ENCODE measurements around the gene IVL. TPM values are rescaled to one million over a fixed set of nuclear protein-coding genes. Genes with fewer than 3 reads are reported as not detected.

IVL gene
- total RNA-seq, 2 experiments from 2014 or later: not detected

GRCh38 chr1:152878042-152878441, 30.3 kb upstream of the IVL start, which contains the start of gene SMCP:
Gene SMCP (plus strand): TSS chr1:152878322. CDS start chr1:152884423, 6,101 bp downstream.
- H3K4me1 Mint-ChIP-seq (ENCODE audit: low read depth): no peaks in the 10 kb centered on the region
- no peak within 1 kb of the TSS for H3K27ac Mint-ChIP-seq
- no peak for ATAC-seq
- no peaks in the 10 kb centered on the region for H3K36me3 Mint-ChIP-seq (ENCODE audit: low read depth)
- H3K27me3 Mint-ChIP-seq (ENCODE audit: low read depth): peaks cover 5% of the 10 kb centered on the region
- no peak for DNase-seq
- ChIA-PET POLR2A (no interaction called here), CTCF (interaction anchor here (1.0 to 1.7 kb wide), 4 partner anchors 7 to 344 kb away, joined by 3 to 4 read pairs (median 3); no protein-coding TSS in a partner anchor)
- H3K9me3 Mint-ChIP-seq (ENCODE audit: insufficient read depth): no peaks in the 10 kb centered on the region
- H3K4me3 Mint-ChIP-seq: no peak within 1 kb of the TSS

- ChIA-PET POLR2A (no interaction called here), CTCF (interaction anchor here (1.2 kb wide), 1 partner anchor 9 kb away, joined by 3 read pairs; no protein-coding TSS in a partner anchor)
- DNase-seq (no peak), ATAC-seq (no peak)
- H3K27ac Mint-ChIP-seq: no peak overlapping the region
- H3K27me3 Mint-ChIP-seq (ENCODE audit: low read depth): peaks cover 5% of the 10 kb centered on the region
- H3K9me3 Mint-ChIP-seq (ENCODE audit: insufficient read depth): no peaks in the 10 kb centered on the region
- no peaks in the 10 kb centered on the region for H3K36me3 Mint-ChIP-seq (ENCODE audit: low read depth)
- no peaks in the 10 kb centered on the region for H3K4me1 Mint-ChIP-seq (ENCODE audit: low read depth)
- no peak overlapping the region for H3K4me3 Mint-ChIP-seq
Measured at GRCh38 chr1:152879559-152880198, 28.7 kb upstream of the IVL start.

GRCh38 chr1:152880316-152880715, 28.0 kb upstream of the IVL start:
- ChIA-PET POLR2A (no interaction called here), CTCF (no interaction called here)
- no peak overlapping the region for H3K27ac Mint-ChIP-seq
- H3K36me3 Mint-ChIP-seq (ENCODE audit: low read depth): no peaks in the 10 kb centered on the region
- DNase-seq (no peak), ATAC-seq (no peak)
- H3K27me3 Mint-ChIP-seq (ENCODE audit: low read depth): peaks cover 2% of the 10 kb centered on the region
- H3K9me3 Mint-ChIP-seq (ENCODE audit: insufficient read depth): no peaks in the 10 kb centered on the region
- no peaks in the 10 kb centered on the region for H3K4me1 Mint-ChIP-seq (ENCODE audit: low read depth)
- no peak overlapping the region for H3K4me3 Mint-ChIP-seq

- no peak overlapping the region for H3K4me3 Mint-ChIP-seq
- POLR2A ChIA-PET: no interaction called here
- no peaks in the 10 kb centered on the region for H3K4me1 Mint-ChIP-seq (ENCODE audit: low read depth)
- no peaks in the 10 kb centered on the region for H3K36me3 Mint-ChIP-seq (ENCODE audit: low read depth)
- H3K9me3 Mint-ChIP-seq (ENCODE audit: insufficient read depth): no peaks in the 10 kb centered on the region
- ATAC-seq (no peak), DNase-seq (no peak)
- H3K27ac Mint-ChIP-seq: no peak overlapping the region
- H3K27me3 Mint-ChIP-seq (ENCODE audit: low read depth): no peaks in the 10 kb centered on the region
- CTCF ChIA-PET: no interaction called here
Measured at GRCh38 chr1:152880907-152881306, 27.4 kb upstream of the IVL start.

- no peak for DNase-seq
- Mint-ChIP-seq H3K36me3 (ENCODE audit: low read depth) (no peaks in the 10 kb centered on the region), H3K4me1 (ENCODE audit: low read depth) (no peaks in the 10 kb centered on the region), H3K9me3 (ENCODE audit: insufficient read depth) (no peaks in the 10 kb centered on the region), H3K4me3 (no peak overlapping the region), H3K27me3 (ENCODE audit: low read depth) (peaks cover 5% of the 10 kb centered on the region), H3K27ac (no peak overlapping the region)
- no peak for ATAC-seq
- ChIA-PET POLR2A (no interaction called here), CTCF (interaction anchor here (0.8 kb wide), 1 partner anchor 14 kb away, joined by 3 read pairs; no protein-coding TSS in a partner anchor)
Measured at GRCh38 chr1:152884085-152884484, 24.3 kb upstream of the IVL start.

- no peak overlapping the region for H3K4me3 Mint-ChIP-seq
- H3K27ac Mint-ChIP-seq: no peak overlapping the region
- H3K4me1 Mint-ChIP-seq (ENCODE audit: low read depth): no peaks in the 10 kb centered on the region
- no peaks in the 10 kb centered on the region for H3K9me3 Mint-ChIP-seq (ENCODE audit: insufficient read depth)
- DNase-seq (no peak), ATAC-seq (no peak)
- peaks cover 5% of the 10 kb centered on the region for H3K27me3 Mint-ChIP-seq (ENCODE audit: low read depth)
- CTCF ChIA-PET: no interaction called here
- no peaks in the 10 kb centered on the region for H3K36me3 Mint-ChIP-seq (ENCODE audit: low read depth)
- POLR2A ChIA-PET: no interaction called here
Measured at GRCh38 chr1:152884506-152884905, 23.8 kb upstream of the IVL start.

- ATAC-seq: no peak
- Mint-ChIP-seq H3K4me3 (no peak overlapping the region), H3K9me3 (ENCODE audit: insufficient read depth) (no peaks in the 10 kb centered on the region), H3K27ac (no peak overlapping the region), H3K36me3 (ENCODE audit: low read depth) (no peaks in the 10 kb centered on the region), H3K4me1 (ENCODE audit: low read depth) (no peaks in the 10 kb centered on the region), H3K27me3 (ENCODE audit: low read depth) (peaks cover 7% of the 10 kb centered on the region)
- no peak for DNase-seq
- CTCF ChIA-PET: no interaction called here
- POLR2A ChIA-PET: no interaction called here
Measured at GRCh38 chr1:152884966-152885624, 23.3 kb upstream of the IVL start.

- CTCF ChIA-PET: no interaction called here
- no peaks in the 10 kb centered on the region for H3K4me1 Mint-ChIP-seq (ENCODE audit: low read depth)
- ATAC-seq: no peak
- no peak overlapping the region for H3K27ac Mint-ChIP-seq
- POLR2A ChIA-PET: interaction anchor here (0.6 kb wide), 1 partner anchor 9 kb away, joined by 3 read pairs; no protein-coding TSS in a partner anchor
- DNase-seq: no peak
- no peak overlapping the region for H3K4me3 Mint-ChIP-seq
- no peaks in the 10 kb centered on the region for H3K9me3 Mint-ChIP-seq (ENCODE audit: insufficient read depth)
- H3K27me3 Mint-ChIP-seq (ENCODE audit: low read depth): peaks cover 12% of the 10 kb centered on the region
- no peaks in the 10 kb centered on the region for H3K36me3 Mint-ChIP-seq (ENCODE audit: low read depth)
Measured at GRCh38 chr1:152886085-152886484, 22.3 kb upstream of the IVL start.

GRCh38 chr1:152886758-152887409, 21.5 kb upstream of the IVL start:
- ATAC-seq (no peak), DNase-seq (no peak)
- H3K4me3 Mint-ChIP-seq: no peak overlapping the region
- no peaks in the 10 kb centered on the region for H3K4me1 Mint-ChIP-seq (ENCODE audit: low read depth)
- H3K27ac Mint-ChIP-seq: no peak overlapping the region
- ChIA-PET CTCF (no interaction called here), POLR2A (no interaction called here)
- no peaks in the 10 kb centered on the region for H3K9me3 Mint-ChIP-seq (ENCODE audit: insufficient read depth)
- H3K36me3 Mint-ChIP-seq (ENCODE audit: low read depth): no peaks in the 10 kb centered on the region
- H3K27me3 Mint-ChIP-seq (ENCODE audit: low read depth): peaks cover 15% of the 10 kb centered on the region

- POLR2A ChIA-PET: no interaction called here
- Mint-ChIP-seq H3K36me3 (ENCODE audit: low read depth) (no peaks in the 10 kb centered on the region), H3K27me3 (ENCODE audit: low read depth) (peaks cover 21% of the 10 kb centered on the region), H3K4me1 (ENCODE audit: low read depth) (no peaks in the 10 kb centered on the region), H3K27ac (no peak overlapping the region), H3K4me3 (no peak overlapping the region), H3K9me3 (ENCODE audit: insufficient read depth) (no peaks in the 10 kb centered on the region)
- ATAC-seq: no peak
- CTCF ChIA-PET: interaction anchor here (1.0 kb wide), 1 partner anchor 10 kb away, joined by 4 read pairs; the partner anchor contains the start of gene SMCP
- no peak for DNase-seq
Measured at GRCh38 chr1:152888126-152888525, 20.2 kb upstream of the IVL start.

- Mint-ChIP-seq H3K4me1 (ENCODE audit: low read depth) (no peaks in the 10 kb centered on the region), H3K27ac (no peak overlapping the region), H3K4me3 (no peak overlapping the region), H3K9me3 (ENCODE audit: insufficient read depth) (no peaks in the 10 kb centered on the region), H3K36me3 (ENCODE audit: low read depth) (no peaks in the 10 kb centered on the region), H3K27me3 (ENCODE audit: low read depth) (peaks cover 12% of the 10 kb centered on the region)
- no peak for ATAC-seq
- ChIA-PET CTCF (no interaction called here), POLR2A (no interaction called here)
- DNase-seq: no peak
Measured at GRCh38 chr1:152899027-152899426, 9.3 kb upstream of the IVL start.

GRCh38 chr1:152899883-152900282, 8.5 kb upstream of the IVL start:
- DNase-seq (no peak), ATAC-seq (no peak)
- H3K4me3 Mint-ChIP-seq: no peak overlapping the region
- H3K9me3 Mint-ChIP-seq (ENCODE audit: insufficient read depth): no peaks in the 10 kb centered on the region
- H3K4me1 Mint-ChIP-seq (ENCODE audit: low read depth): no peaks in the 10 kb centered on the region
- no peak overlapping the region for H3K27ac Mint-ChIP-seq
- no peaks in the 10 kb centered on the region for H3K36me3 Mint-ChIP-seq (ENCODE audit: low read depth)
- POLR2A ChIA-PET: no interaction called here
- H3K27me3 Mint-ChIP-seq (ENCODE audit: low read depth): peaks cover 8% of the 10 kb centered on the region
- CTCF ChIA-PET: no interaction called here
